Limb (tissue), 2 donors: ENCODE measurements around the gene ADAM12.

ENCODE experiments used
- DNase-seq, 2 donors: peaks; one replicate each; pipeline ENCODE4 v3.0.0-alpha.2; 2016; ENCODE audit errors: extremely low spot score in 2 of 2

Gene ADAM12

GRCh38 chr10:126034586-126034985, 353.7 kb downstream of the ADAM12 start:
- DNase-seq, result no peak

- no peak for DNase-seq
Measured at GRCh38 chr10:126029999-126030398, 358.3 kb downstream of the ADAM12 start.

- no peak for DNase-seq
Measured at GRCh38 chr10:126027692-126028091, 360.6 kb downstream of the ADAM12 start.

GRCh38 chr10:126022841-126023240, 365.4 kb downstream of the ADAM12 start:
- DNase-seq, result no peak

GRCh38 chr10:126021833-126022500, 366.3 kb downstream of the ADAM12 start:
- DNase-seq, result no peak

GRCh38 chr10:126017961-126018560, 370.2 kb downstream of the ADAM12 start:
- DNase-seq, result no peak

- no peak for DNase-seq
Measured at GRCh38 chr10:126016882-126017281, 371.4 kb downstream of the ADAM12 start.

GRCh38 chr10:126016156-126016805, 372.0 kb downstream of the ADAM12 start:
- no peak for DNase-seq

GRCh38 chr10:126015413-126015812, 372.9 kb downstream of the ADAM12 start:
- peak in 1 of 2 donors; percentile 59 for DNase-seq

GRCh38 chr10:126014309-126014708, 374.0 kb downstream of the ADAM12 start:
- peak; percentile 33 to 37 for DNase-seq

GRCh38 chr10:126013489-126014281, 374.6 kb downstream of the ADAM12 start:
- DNase-seq, result no peak

- no peak for DNase-seq
Measured at GRCh38 chr10:126012485-126012884, 375.8 kb downstream of the ADAM12 start.

- no peak for DNase-seq
Measured at GRCh38 chr10:126011995-126012394, 376.3 kb downstream of the ADAM12 start.

GRCh38 chr10:126009650-126010049, 378.6 kb downstream of the ADAM12 start:
- DNase-seq, result no peak

GRCh38 chr10:126006906-126007305, 381.4 kb downstream of the ADAM12 start:
- DNase-seq, result no peak

GRCh38 chr10:126006264-126006663, 382.0 kb downstream of the ADAM12 start:
- DNase-seq, result no peak

GRCh38 chr10:126004752-126005151, 383.5 kb downstream of the ADAM12 start:
- no peak for DNase-seq

- no peak for DNase-seq
Measured at GRCh38 chr10:126001576-126001975, 386.7 kb downstream of the ADAM12 start.

- DNase-seq, result no peak
Measured at GRCh38 chr10:125999694-126000093, 388.6 kb downstream of the ADAM12 start.

- no peak for DNase-seq
Measured at GRCh38 chr10:125997586-125997985, 390.7 kb downstream of the ADAM12 start.

- DNase-seq, result no peak
Measured at GRCh38 chr10:125995726-125996304, 392.5 kb downstream of the ADAM12 start.

GRCh38 chr10:125994601-125995000, 393.7 kb downstream of the ADAM12 start:
- no peak for DNase-seq
